Activated CD8-positive, alpha-beta memory T cell treated with anti-CD3 and anti-CD28 coated beads, Interleukin-2, amount 10 ng/mL, durations not matched to agents 7 days and 5 days (primary cell): Measurements from ENCODE around the gene HOGA1. TPM values are rescaled to one million over a fixed set of nuclear protein-coding genes. Genes with fewer than 3 reads are reported as not detected.

Experiments
- ATAC-seq: fragments of 150-1000 bp; cut with Tn5 transposase; one replicate; pipeline ENCODE4 v1.10.0; 2021; ENCODE audit warnings: moderate library complexity
- CTCF ChIA-PET: fragments of 350-600 bp; sonication (Branson Sonifier 250); formaldehyde crosslinking; loops from one replicate; lab custom pipeline; 2021; ENCODE audit warnings: antibody characterized with exemption; lab: Charles Lee
- DNase-seq: peaks from one replicate; pipeline ENCODE4 v3.0.0-alpha.2; 2020
- H3K27ac Mint-ChIP-seq: one replicate; pipeline ENCODE4 v1.8.0; 2021; ENCODE audit warnings: mild to moderate bottlenecking, mixed read lengths
- H3K27me3 Mint-ChIP-seq: one replicate; pipeline ENCODE4 v1.8.0; 2021; ENCODE audit warnings: mixed read lengths
- H3K36me3 Mint-ChIP-seq: one replicate; pipeline ENCODE4 v1.8.0; 2021; ENCODE audit warnings: mild to moderate bottlenecking, mixed read lengths
- H3K4me1 Mint-ChIP-seq: one replicate; pipeline ENCODE4 v1.8.0; 2021; ENCODE audit warnings: mixed read lengths
- H3K4me3 Mint-ChIP-seq: one replicate; pipeline ENCODE4 v1.8.0; 2021; ENCODE audit warnings: mild to moderate bottlenecking, moderate library complexity, mixed read lengths
- H3K9me3 Mint-ChIP-seq: one replicate; pipeline ENCODE4 v1.8.0; 2022; ENCODE audit warnings: low read depth, mixed read lengths
- total RNA-seq, 2 experiments: library from RNA; stranded (reverse); gene quantifications; one replicate each; pipeline ENCODE4 v1.2.3, GENCODE V29; 2021

The HOGA1 gene
- total RNA-seq: not detected

GRCh38 chr10:97584060-97584797 lies at the start of gene HOGA1:
HOGA1 (plus strand) TSS chr10:97584389; CDS start chr10:97584704, 315 bp downstream.
- ATAC-seq: no peak
- Mint-ChIP-seq H3K27me3 (peaks cover 6% of the 10 kb centered on the region), H3K9me3 (no peaks in the 10 kb centered on the region), H3K4me1 (peaks cover 4% of the 10 kb centered on the region), H3K27ac (no peak within 1 kb of the TSS), H3K36me3 (no peaks in the 10 kb centered on the region), H3K4me3 (no peak within 1 kb of the TSS)
- CTCF ChIA-PET: interaction anchor here (1.1 to 2.2 kb wide), 2 partner anchors 12 to 28 kb away, joined by 3 to 14 read pairs; partner anchors contain the start of gene ANKRD2
- no peak for DNase-seq

DNA sequence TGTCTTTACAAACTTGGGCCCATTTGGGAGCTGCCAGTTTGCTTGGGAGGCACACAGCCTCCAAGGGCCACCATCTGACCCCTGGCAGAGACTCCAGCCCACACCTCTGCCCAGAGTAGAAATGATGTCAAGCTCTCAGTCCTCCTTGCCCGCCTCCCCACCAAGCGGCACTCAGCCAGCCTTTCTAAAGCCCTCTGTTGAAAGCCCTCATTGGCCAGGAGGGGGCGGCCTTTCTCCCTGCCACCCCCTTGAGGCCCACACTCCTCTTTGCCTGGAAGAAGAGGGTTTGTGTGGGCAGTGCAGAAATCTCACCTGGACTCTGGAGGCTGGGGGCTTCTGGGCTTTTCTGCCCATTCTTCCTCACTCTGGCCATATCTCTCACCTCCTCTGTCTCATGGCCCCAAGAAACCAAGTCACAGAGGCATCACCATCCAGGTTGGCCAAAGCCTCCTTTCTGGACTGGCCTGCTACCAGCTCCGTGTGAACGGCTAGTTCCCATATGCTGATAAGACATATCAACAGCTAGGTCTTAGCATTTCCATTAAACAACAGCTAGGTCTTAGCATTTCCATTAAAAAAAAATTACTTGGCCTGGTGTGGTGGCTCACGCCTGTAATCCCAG lies 49.3 kb upstream of the HOGA1 start:
- H3K4me3 Mint-ChIP-seq: no peak overlapping the region
- H3K27me3 Mint-ChIP-seq: no peaks in the 10 kb centered on the region
- no peak overlapping the region for H3K27ac Mint-ChIP-seq
- DNase-seq (peak; percentile 52), ATAC-seq (peak; percentile 73)
- no peaks in the 10 kb centered on the region for H3K4me1 Mint-ChIP-seq
- no peaks in the 10 kb centered on the region for H3K36me3 Mint-ChIP-seq
- H3K9me3 Mint-ChIP-seq: no peaks in the 10 kb centered on the region
- CTCF ChIA-PET: interaction anchor here (1.0 to 4.0 kb wide), 10 partner anchors 12 to 301 kb away, joined by 3 to 35 read pairs (median 4); no protein-coding TSS in a partner anchor

- CTCF ChIA-PET: no interaction called here
- DNase-seq (no peak), ATAC-seq (no peak)
- Mint-ChIP-seq H3K36me3 (no peaks in the 10 kb centered on the region), H3K27me3 (no peaks in the 10 kb centered on the region), H3K4me3 (no peak overlapping the region), H3K27ac (no peak overlapping the region), H3K4me1 (peaks cover 5% of the 10 kb centered on the region), H3K9me3 (no peaks in the 10 kb centered on the region)
These were observed 46.9 kb upstream of the HOGA1 start for GRCh38 chr10:97537186-97537869.

DNA sequence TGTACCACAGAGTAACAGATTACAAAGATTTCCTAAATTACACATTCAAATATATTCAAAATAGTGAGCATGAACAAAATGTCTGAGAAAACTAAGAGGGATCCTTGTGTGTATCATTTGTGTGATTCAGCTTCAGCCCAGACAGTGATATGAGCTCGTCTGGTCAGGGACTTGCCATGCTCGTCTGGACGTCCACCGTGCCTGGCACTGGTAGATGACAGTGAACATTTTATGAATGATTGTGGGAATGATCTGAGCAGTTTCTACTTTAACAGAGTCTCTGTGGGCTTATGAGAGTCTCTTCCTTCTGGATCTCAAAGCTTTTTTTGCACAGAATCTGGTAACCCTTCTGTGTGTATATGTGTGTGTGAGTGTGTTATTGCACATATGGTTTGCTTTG lies 45.8 kb upstream of the HOGA1 start:
- no peaks in the 10 kb centered on the region for H3K9me3 Mint-ChIP-seq
- H3K4me1 Mint-ChIP-seq: peaks cover 16% of the 10 kb centered on the region
- no peaks in the 10 kb centered on the region for H3K27me3 Mint-ChIP-seq
- no peak for DNase-seq
- no peak overlapping the region for H3K27ac Mint-ChIP-seq
- CTCF ChIA-PET: interaction anchor here (1.7 to 1.9 kb wide), 2 partner anchors 14 to 34 kb away, joined by 5 to 12 read pairs; no protein-coding TSS in a partner anchor
- no peak for ATAC-seq
- no peaks in the 10 kb centered on the region for H3K36me3 Mint-ChIP-seq
- H3K4me3 Mint-ChIP-seq: no peak overlapping the region

GRCh38 chr10:97538839-97539238 lies 45.4 kb upstream of the HOGA1 start:
- CTCF ChIA-PET: interaction anchor here (0.5 to 1.9 kb wide), 3 partner anchors 14 to 628 kb away, joined by 3 to 12 read pairs (median 5); no protein-coding TSS in a partner anchor
- Mint-ChIP-seq H3K4me3 (no peak overlapping the region), H3K9me3 (no peaks in the 10 kb centered on the region), H3K36me3 (no peaks in the 10 kb centered on the region), H3K27me3 (no peaks in the 10 kb centered on the region), H3K4me1 (peaks cover 20% of the 10 kb centered on the region), H3K27ac (no peak overlapping the region)
- ATAC-seq (no peak), DNase-seq (no peak)

DNA sequence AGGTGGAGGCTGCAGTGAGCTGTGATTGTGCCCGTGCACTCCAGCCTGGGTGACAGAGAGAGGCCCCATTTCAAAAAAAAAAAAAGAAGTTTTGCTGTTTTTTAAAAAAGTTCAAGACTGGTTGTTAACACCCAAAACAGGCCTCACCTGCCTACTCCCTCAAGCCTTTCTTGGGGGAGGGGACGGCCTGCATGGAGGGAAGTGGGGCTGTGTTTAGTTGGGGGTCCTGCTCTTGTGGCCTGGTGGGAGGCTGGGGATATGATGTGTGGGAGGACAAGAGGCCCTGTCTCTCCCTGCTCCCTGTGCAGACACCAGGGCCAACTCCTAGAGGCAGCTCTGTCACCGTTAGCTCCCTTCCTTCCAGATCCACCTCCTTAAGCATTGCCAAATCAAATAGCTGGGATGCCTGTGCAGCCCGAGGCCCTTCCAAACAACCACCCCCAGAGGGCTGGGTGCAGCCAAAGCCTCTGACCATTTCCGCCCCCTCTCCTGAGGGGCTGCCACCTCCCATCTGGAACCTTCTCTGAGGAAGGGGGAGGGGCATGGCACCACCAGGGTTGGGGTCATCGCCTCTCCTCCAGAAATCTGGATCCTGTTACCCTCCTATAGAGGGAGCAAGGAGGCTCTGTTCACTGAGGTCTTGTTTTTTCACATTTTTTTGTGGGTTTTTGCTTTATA lies 44.5 kb upstream of the HOGA1 start:
- no peaks in the 10 kb centered on the region for H3K36me3 Mint-ChIP-seq
- no peaks in the 10 kb centered on the region for H3K9me3 Mint-ChIP-seq
- H3K4me1 Mint-ChIP-seq: peaks cover 21% of the 10 kb centered on the region
- no peaks in the 10 kb centered on the region for H3K27me3 Mint-ChIP-seq
- ATAC-seq (no peak), DNase-seq (no peak)
- no peak overlapping the region for H3K4me3 Mint-ChIP-seq
- H3K27ac Mint-ChIP-seq: no peak overlapping the region
- CTCF ChIA-PET: interaction anchor here (0.5 to 1.9 kb wide), 4 partner anchors 13 to 629 kb away, joined by 3 to 12 read pairs (median 4); no protein-coding TSS in a partner anchor

GRCh38 chr10:97540669-97541500 lies 43.3 kb upstream of the HOGA1 start:
- no peaks in the 10 kb centered on the region for H3K9me3 Mint-ChIP-seq
- DNase-seq (no peak), ATAC-seq (no peak)
- no peak overlapping the region for H3K27ac Mint-ChIP-seq
- no peak overlapping the region for H3K4me3 Mint-ChIP-seq
- H3K27me3 Mint-ChIP-seq: no peaks in the 10 kb centered on the region
- peaks cover 21% of the 10 kb centered on the region for H3K4me1 Mint-ChIP-seq
- no peaks in the 10 kb centered on the region for H3K36me3 Mint-ChIP-seq
- CTCF ChIA-PET: interaction anchor here (1.0 to 1.3 kb wide), 2 partner anchors 11 to 133 kb away, joined by 3 to 4 read pairs; no protein-coding TSS in a partner anchor

GRCh38 chr10:97542169-97543024 lies 41.8 kb upstream of the HOGA1 start:
- H3K27me3 Mint-ChIP-seq: peaks cover 3% of the 10 kb centered on the region
- DNase-seq (peak; percentile 48), ATAC-seq (peak; percentile 59)
- H3K36me3 Mint-ChIP-seq: no peaks in the 10 kb centered on the region
- H3K4me1 Mint-ChIP-seq: peaks cover 21% of the 10 kb centered on the region
- no peak overlapping the region for H3K27ac Mint-ChIP-seq
- H3K4me3 Mint-ChIP-seq: no peak overlapping the region
- CTCF ChIA-PET: interaction anchor here (0.7 to 1.0 kb wide), 3 partner anchors 9 to 222 kb away, joined by 3 to 7 read pairs (median 5); no protein-coding TSS in a partner anchor
- H3K9me3 Mint-ChIP-seq: no peaks in the 10 kb centered on the region

- no peaks in the 10 kb centered on the region for H3K9me3 Mint-ChIP-seq
- H3K27me3 Mint-ChIP-seq: peaks cover 3% of the 10 kb centered on the region
- peak overlapping the region; percentile 63 for H3K27ac Mint-ChIP-seq
- H3K4me1 Mint-ChIP-seq: peaks cover 21% of the 10 kb centered on the region
- no peak overlapping the region for H3K4me3 Mint-ChIP-seq
- no peaks in the 10 kb centered on the region for H3K36me3 Mint-ChIP-seq
- peak; percentile 66 for DNase-seq
- CTCF ChIA-PET: interaction anchor here (0.7 kb wide), 1 partner anchor 11 kb away, joined by 5 read pairs; no protein-coding TSS in a partner anchor
- ATAC-seq: peak; percentile 74
These were observed 41.1 kb upstream of the HOGA1 start for GRCh38 chr10:97543025-97543546.

GRCh38 chr10:97546456-97547270 lies 37.5 kb upstream of the HOGA1 start:
- no peaks in the 10 kb centered on the region for H3K36me3 Mint-ChIP-seq
- H3K9me3 Mint-ChIP-seq: no peaks in the 10 kb centered on the region
- CTCF ChIA-PET: interaction anchor here (0.8 to 1.2 kb wide), 4 partner anchors 12 to 47 kb away, joined by 3 to 4 read pairs (median 3); partner anchors contain the start of gene ANKRD2
- peaks cover 21% of the 10 kb centered on the region for H3K4me1 Mint-ChIP-seq
- DNase-seq: no peak
- no peak overlapping the region for H3K4me3 Mint-ChIP-seq
- ATAC-seq: no peak
- no peak overlapping the region for H3K27ac Mint-ChIP-seq
- peaks cover 3% of the 10 kb centered on the region for H3K27me3 Mint-ChIP-seq

GRCh38 chr10:97547271-97547600 lies 37.0 kb upstream of the HOGA1 start:
- Mint-ChIP-seq H3K4me3 (no peak overlapping the region), H3K27me3 (peaks cover 3% of the 10 kb centered on the region), H3K36me3 (no peaks in the 10 kb centered on the region), H3K9me3 (no peaks in the 10 kb centered on the region), H3K27ac (no peak overlapping the region), H3K4me1 (peaks cover 16% of the 10 kb centered on the region)
- CTCF ChIA-PET: no interaction called here
- DNase-seq: no peak
- no peak for ATAC-seq
